Erythroblast (primary cell): ENCODE results near the gene RPL13A.
"Not testable (repeated sequence)": the region's sequence is repeated elsewhere in the genome, so short reads cannot be mapped to it uniquely, and the experiment has no call there.

Experiments
- DNase-seq, 2 experiments: peaks; one replicate each; lab custom pipeline; 2025; lab: John Stamatoyannopoulos, UW
- GATA1 ChIP-seq: IDR thresholded peaks from 2 replicates; pipeline ENCODE4 v1.6.1; 2011; ENCODE audit warnings: low read depth, mild to moderate bottlenecking, control low read depth, low read length, moderate library complexity
- POLR2A ChIP-seq: IDR thresholded peaks from 2 replicates; pipeline ENCODE4 v1.6.1; 2011; ENCODE audit warnings: mild to moderate bottlenecking, low read length

Gene RPL13A

GRCh38 chr19:49468746-49469447 lies 18.5 kb upstream of the RPL13A start:
- TF ChIP-seq POLR2A, result no peak
- no peak for TF ChIP-seq GATA1
- peak; percentile 86 to 89 for DNase-seq

GRCh38 chr19:49469828-49470614 lies 17.4 kb upstream of the RPL13A start:
- no peak for TF ChIP-seq GATA1
- TF ChIP-seq POLR2A, result no peak
- no peak for DNase-seq

- no peak for TF ChIP-seq POLR2A
- no peak for DNase-seq
These were observed 16.8 kb upstream of the RPL13A start for GRCh38 chr19:49470615-49470978.

- no peak for TF ChIP-seq POLR2A
- no peak for TF ChIP-seq GATA1
These were observed 14.5 kb upstream of the RPL13A start for GRCh38 chr19:49472936-49473335.

GRCh38 chr19:49473501-49473867 lies 13.9 kb upstream of the RPL13A start:
- not testable (repeated sequence) for DNase-seq

More at GRCh38 chr19:49472936-49473335, 14.5 kb upstream of the RPL13A start:
- DNase-seq, result no peak

GRCh38 chr19:49473868-49474541 lies 13.4 kb upstream of the RPL13A start, which contains the start of gene FLT3LG:
TSS of gene FLT3LG (plus strand) at chr19:49474215. CDS start at chr19:49474640, 425 bp downstream.
- peak; percentile 91 to 94 for DNase-seq
- TF ChIP-seq POLR2A, result peak; percentile 27
- no peak for TF ChIP-seq GATA1

- TF ChIP-seq GATA1 (no peak), POLR2A (no peak)
- DNase-seq, result no peak
These were observed 12.9 kb upstream of the RPL13A start for GRCh38 chr19:49474542-49474924.

- no peak for DNase-seq
- TF ChIP-seq POLR2A (no peak), GATA1 (no peak)
These were observed 12.1 kb upstream of the RPL13A start for GRCh38 chr19:49475191-49475917.

GRCh38 chr19:49475995-49476880 lies 11.2 kb upstream of the RPL13A start:
- no peak for TF ChIP-seq GATA1
- no peak for TF ChIP-seq POLR2A
- peak in 1 of 2 experiments; percentile 62 for DNase-seq

GRCh38 chr19:49479975-49480628 lies 7.3 kb upstream of the RPL13A start:
- no peak for TF ChIP-seq POLR2A
- TF ChIP-seq GATA1, result no peak
- no peak for DNase-seq

GRCh38 chr19:49481020-49481683 lies 6.3 kb upstream of the RPL13A start:
- no peak for DNase-seq
- TF ChIP-seq GATA1, result no peak
- no peak for TF ChIP-seq POLR2A

- no peak for DNase-seq
- TF ChIP-seq POLR2A (no peak), GATA1 (no peak)
These were observed 1.2 kb upstream of the RPL13A start for GRCh38 chr19:49486232-49486631.
